HG03575 (cell line): Measurements from ENCODE around the gene ARL14.
"Not testable (repeated sequence)": the region's sequence is repeated elsewhere in the genome, so short reads cannot be mapped to it uniquely, and the experiment has no call there.

Experiments used
- ATAC-seq: cut with Tn5 transposase; IDR thresholded peaks from one replicate; pipeline ENCODE4 v1.9.1; 2021; ENCODE audit not compliant: unreplicated experiment, insufficient number of reproducible peaks, low FRiP score; ENCODE audit errors: extremely low read depth

The ARL14 gene

DNA sequence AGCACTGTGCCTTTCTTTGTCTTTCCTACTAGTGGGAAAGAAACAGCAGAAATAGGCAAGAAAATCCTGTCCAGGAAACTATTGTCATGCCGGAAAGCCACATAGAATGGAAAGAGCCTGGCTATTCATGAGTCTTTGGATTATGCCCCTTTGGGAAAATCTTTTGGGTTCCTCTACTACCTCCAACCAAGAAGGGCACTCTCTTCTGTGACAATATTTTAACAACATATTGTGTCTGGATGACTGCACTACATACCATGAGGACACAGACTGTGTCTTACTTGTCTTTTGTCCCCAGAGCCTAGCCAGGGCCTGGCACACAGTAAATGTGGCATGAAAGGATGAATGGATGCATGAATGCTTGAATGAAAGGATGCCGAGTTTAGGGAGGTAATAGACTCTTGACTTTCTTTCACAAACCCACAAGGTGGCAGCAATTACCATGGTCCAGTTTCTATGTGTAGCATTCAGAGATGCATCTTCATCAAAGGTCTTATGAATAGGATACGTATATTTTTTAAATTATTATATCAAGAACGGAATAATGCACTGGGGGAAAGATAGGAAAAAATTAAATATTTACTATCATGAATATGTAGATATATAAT lies 30.3 kb downstream of the ARL14 start:
- no peak for ATAC-seq

DNA sequence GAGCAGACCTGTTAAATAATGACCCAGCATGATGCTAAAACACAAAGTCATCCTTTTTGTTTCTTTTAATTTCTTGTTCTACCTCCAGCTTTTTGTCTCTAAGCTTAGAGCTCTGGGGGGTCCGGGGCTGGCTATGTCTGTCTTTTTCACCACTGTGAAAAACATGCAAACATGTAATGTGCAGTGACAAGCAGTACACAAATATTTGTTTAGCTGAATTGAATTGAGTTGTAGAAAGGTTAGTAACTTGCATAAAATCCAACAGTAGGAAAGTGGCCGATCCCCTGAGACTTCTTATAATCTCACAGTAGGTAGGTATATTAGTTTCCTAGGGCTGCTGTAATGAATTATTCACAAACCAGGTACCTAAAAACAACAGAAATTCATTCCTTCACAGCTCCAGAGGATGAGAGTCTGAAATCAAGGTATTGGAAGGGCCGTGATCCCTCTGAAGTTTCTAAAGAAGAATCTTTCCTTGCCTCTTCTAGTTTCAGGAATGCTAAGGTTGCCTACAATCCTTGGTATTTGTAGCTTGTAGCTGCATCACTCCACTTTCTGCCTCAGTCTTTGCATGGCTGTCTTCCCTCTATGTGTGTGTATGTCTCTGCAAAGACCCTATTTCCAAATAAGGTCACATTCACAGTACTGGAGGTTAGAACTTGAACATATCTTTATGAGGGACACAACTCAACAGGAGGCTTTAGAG lies 32.7 kb downstream of the ARL14 start:
- no peak for ATAC-seq

DNA sequence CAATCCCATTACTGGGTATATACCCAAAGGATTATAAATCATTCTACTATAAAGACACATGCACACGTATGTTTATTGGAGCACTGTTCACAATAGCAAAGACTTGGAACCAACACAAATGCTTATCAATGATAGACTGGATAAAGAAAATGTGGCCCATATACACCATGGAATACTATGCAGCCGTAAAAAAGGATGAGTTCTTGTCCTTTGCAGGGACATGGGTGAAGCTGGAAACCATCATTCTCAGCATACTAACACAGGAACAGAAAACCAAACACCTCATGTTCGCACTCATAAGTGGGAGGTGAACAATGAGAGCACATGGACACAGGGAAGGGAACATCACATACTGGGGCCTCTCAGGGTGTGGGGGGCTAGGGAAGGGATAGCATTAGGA lies 36.2 kb downstream of the ARL14 start:
- ATAC-seq = not testable (repeated sequence)

DNA sequence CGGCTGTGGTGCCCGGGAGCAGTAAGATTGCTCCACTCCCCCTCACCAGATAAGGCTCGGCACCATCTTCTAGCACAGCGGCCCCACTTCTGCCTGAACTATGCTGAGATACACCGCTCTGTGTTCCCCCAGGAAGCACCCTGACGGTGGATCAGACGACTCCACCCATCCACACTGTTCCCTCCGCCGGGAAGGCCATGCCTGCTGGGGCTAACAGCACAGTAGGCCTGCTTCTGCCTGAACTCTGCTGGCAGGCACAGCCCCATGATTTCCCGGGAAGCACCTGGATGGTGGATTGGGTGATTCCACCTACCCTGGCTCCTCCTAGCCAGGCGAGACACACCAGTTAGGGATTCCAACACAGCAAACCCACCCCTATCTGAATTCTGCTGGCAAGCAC lies 42.8 kb downstream of the ARL14 start:
- no peak for ATAC-seq

DNA sequence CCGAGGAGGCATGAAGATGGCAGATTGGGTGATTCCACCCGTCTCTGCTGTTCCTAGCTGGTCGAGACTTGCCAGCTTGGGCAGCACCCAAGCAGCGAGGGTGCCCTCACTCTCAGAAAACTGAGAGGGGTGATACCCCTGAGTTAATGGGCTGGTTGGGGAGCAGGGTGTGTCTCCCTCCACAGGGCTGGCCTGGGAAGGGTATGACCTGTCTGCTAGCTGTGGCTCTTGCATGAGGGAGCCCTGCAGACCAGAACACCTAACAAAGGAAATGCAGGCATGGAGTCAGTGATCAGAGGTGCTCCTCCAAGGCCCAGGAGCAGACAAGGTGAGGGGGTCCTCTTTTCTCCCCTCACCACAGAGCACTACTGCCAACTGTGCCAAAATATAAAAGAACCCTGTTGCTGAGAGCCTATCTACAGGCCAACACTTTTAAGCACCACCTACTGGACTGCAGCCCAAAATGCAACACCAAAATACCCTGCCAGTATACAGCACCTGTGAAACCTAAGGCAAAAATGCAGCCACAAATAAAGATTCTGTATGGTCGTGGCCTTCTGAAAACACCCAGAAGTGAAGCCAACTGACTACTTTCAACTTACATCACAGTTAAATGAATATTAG lies 43.3 kb downstream of the ARL14 start:
- ATAC-seq = no peak

DNA sequence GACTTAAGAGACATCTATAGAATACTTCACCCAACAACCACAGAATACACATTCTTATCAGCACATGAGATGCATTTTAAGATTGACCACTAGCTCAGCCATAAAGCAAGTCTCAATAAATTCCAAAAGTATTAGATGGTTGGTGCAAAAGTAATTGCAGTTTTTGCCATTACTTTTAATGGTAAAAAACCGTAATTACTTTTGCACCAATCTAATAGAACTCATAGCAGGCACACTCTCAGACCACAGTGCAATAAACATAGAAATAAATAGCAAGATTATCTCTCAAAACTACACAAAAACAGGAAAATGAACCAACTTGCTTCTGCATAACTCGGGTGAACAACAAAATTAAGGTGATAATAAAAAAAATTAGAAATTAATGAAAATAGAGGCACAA lies 45.4 kb downstream of the ARL14 start:
- no peak for ATAC-seq

DNA sequence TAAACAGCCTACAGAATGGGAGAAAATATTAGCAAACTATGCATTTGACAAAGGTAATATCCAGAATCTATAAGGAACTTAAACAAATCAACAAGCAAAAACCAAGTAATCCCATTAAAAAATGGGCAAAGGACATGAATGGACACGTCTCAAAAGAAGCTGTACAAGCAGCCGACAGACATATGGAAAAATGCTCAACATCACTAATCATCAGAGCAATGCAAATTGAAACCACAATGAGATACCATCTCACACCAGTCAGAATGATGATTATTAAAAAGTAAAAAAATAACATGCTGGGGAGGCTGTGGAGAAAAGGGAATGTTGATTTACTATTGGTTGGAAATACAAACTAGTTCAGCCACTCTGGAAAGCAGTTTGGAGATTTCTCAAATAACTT lies 48.4 kb downstream of the ARL14 start:
- no peak for ATAC-seq
